ENCODE results near the gene TADA1.

DNA sequence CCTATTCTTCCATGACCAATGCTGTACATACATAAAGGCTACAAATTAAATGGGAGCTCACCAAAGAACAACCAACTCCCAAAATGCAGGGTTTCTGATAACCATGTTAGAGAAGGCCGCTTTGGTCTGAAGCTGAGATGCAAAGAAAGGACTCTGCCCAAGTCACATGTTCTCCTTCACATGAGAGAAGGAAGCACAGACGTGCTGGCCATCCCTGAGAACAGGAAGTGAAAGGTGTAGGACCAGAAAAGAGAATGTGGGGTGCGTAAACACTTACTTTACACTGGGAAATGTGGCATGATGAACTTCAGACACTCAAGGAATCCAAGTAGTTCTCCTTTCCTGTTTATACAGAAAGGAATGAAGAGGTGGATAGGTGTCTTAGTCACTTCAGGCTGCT lies 31.7 kb upstream of the TADA1 start:
- TF ChIP-seq, protein P1, sequence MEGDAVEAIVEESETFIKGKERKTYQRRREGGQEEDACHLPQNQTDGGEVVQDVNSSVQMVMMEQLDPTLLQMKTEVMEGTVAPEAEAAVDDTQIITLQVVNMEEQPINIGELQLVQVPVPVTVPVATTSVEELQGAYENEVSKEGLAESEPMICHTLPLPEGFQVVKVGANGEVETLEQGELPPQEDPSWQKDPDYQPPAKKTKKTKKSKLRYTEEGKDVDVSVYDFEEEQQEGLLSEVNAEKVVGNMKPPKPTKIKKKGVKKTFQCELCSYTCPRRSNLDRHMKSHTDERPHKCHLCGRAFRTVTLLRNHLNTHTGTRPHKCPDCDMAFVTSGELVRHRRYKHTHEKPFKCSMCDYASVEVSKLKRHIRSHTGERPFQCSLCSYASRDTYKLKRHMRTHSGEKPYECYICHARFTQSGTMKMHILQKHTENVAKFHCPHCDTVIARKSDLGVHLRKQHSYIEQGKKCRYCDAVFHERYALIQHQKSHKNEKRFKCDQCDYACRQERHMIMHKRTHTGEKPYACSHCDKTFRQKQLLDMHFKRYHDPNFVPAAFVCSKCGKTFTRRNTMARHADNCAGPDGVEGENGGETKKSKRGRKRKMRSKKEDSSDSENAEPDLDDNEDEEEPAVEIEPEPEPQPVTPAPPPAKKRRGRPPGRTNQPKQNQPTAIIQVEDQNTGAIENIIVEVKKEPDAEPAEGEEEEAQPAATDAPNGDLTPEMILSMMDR (IDR thresholded peaks at IDR 0.05) = no peak
- no peak for TF ChIP-seq POLR2A (IDR thresholded peaks at IDR 0.05)

Measured in testis (tissue), 2 donors.